ENCODE measurements around the gene IMMP2L. TPM values are rescaled to one million over a fixed set of nuclear protein-coding genes. Genes with fewer than 3 reads are reported as not detected.
"Not testable (repeated sequence)": the region's sequence is repeated elsewhere in the genome, so short reads cannot be mapped to it uniquely, and the experiment has no call there.

Gene IMMP2L
- polyA plus RNA-seq, 1 donor (not counting 4 experiments of a cell fraction or from before 2014, with no cell fraction given), result 14.1 TPM

DNA sequence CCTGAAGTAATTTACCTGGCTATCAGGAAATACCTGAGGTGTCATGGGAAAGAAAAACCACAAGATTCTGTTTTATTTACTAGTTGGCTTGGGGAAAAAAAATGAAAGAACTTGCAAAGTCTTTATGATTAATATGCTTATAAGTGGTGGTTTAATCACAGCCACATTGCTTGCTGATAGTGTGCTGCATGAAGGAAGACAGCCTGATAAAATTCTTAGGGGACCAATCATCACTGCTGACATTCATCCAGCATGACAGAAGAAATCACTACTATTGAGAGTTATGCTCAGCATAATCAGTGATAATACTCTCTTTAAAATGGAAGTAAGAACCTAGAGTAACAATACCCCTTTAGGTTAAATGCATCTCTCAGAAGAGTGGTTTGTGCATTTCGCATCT is 621.5 kb downstream of the IMMP2L start:
- no peaks in the 10 kb centered on the region for H3K4me1 ChIP-seq (ENCODE audit: control insufficient read depth, extremely low read depth, insufficient read depth, low read length)
- DNase-seq (ENCODE audit: low read depth, low spot score) (no peak), FAIRE-seq (no peak)
- dilution Hi-C loops (cut with MboI; ENCODE audit: extremely low pct_ligation_motif_present, low sequenced_read_pairs), result no loop called here
- no peak overlapping the region for H3K9ac ChIP-seq (ENCODE audit: control insufficient read depth, extremely low read depth, insufficient read depth, low read length)
- H3K9me3 ChIP-seq (ENCODE audit: control insufficient read depth, low read depth, low read length), result no peaks in the 10 kb centered on the region
- H3K79me2 ChIP-seq (ENCODE audit: control insufficient read depth, insufficient read depth, low read length), result no peaks in the 10 kb centered on the region
- H2AFZ ChIP-seq (ENCODE audit: control insufficient read depth, low read length), result no peak overlapping the region
- TF ChIP-seq EZH2 (IDR thresholded peaks at IDR 0.05; ENCODE audit: low read length), result no peak
- TF ChIP-seq, protein P1, sequence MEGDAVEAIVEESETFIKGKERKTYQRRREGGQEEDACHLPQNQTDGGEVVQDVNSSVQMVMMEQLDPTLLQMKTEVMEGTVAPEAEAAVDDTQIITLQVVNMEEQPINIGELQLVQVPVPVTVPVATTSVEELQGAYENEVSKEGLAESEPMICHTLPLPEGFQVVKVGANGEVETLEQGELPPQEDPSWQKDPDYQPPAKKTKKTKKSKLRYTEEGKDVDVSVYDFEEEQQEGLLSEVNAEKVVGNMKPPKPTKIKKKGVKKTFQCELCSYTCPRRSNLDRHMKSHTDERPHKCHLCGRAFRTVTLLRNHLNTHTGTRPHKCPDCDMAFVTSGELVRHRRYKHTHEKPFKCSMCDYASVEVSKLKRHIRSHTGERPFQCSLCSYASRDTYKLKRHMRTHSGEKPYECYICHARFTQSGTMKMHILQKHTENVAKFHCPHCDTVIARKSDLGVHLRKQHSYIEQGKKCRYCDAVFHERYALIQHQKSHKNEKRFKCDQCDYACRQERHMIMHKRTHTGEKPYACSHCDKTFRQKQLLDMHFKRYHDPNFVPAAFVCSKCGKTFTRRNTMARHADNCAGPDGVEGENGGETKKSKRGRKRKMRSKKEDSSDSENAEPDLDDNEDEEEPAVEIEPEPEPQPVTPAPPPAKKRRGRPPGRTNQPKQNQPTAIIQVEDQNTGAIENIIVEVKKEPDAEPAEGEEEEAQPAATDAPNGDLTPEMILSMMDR (optimal IDR thresholded peaks at IDR 0.05 in 1 of 3, IDR thresholded peaks at IDR 0.05 in 1 of 3, conservative IDR thresholded peaks at IDR 0.05 in 1 of 3; ENCODE audit: extremely low read depth in 1 of 3, insufficient read depth in 2 of 3, low read length in 3 of 3), result no peak
- no peaks in the 10 kb centered on the region for H4K20me1 ChIP-seq (ENCODE audit: control insufficient read depth, extremely low read depth, insufficient read depth, low read length)
- H3K9me1 ChIP-seq (ENCODE audit: control insufficient read depth, extremely low read depth, insufficient read depth, low read length), result no peaks in the 10 kb centered on the region
- no peaks in the 10 kb centered on the region for H3K27me3 ChIP-seq (ENCODE audit: control insufficient read depth, extremely low read depth, insufficient read depth, low read length)
- no peak overlapping the region for H3K4me3 ChIP-seq (ENCODE audit: control insufficient read depth in 2 of 3, extremely low read depth in 1 of 3, insufficient read depth in 2 of 3, low read depth in 1 of 3, low read length in 3 of 3)
- no peak overlapping the region for H3K4me2 ChIP-seq (ENCODE audit: control insufficient read depth, extremely low read depth, insufficient read depth, low read depth, low read length)
- H3K27ac ChIP-seq (ENCODE audit: control insufficient read depth, insufficient read depth, low read length), result no peak overlapping the region
- H3K36me3 ChIP-seq (ENCODE audit: control insufficient read depth in 2 of 2, extremely low read depth in 1 of 2, insufficient read depth in 2 of 2, low read length in 2 of 2), result no peaks in the 10 kb centered on the region

DNA sequence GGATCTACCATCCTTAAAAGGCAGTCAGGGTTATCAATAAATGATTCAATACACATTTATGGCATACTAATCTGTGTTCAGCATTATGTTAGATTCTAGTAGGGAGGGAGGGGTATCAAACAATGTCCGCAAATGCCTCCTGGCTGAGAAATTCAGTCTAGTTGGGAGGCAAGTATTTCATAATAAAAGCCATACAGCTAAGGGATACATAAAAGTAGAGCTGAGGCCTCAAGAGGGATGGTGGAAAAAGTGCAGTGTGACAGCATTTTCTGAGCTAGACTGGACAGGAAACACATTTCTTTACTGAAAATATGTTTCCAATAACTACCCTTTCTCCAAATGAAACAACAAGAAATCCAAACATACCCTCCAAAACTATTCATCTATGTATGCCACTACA is 624.1 kb downstream of the IMMP2L start:
- TF ChIP-seq, protein P1 (optimal IDR thresholded peaks at IDR 0.05 in 1 of 3, IDR thresholded peaks at IDR 0.05 in 1 of 3, conservative IDR thresholded peaks at IDR 0.05 in 1 of 3; ENCODE audit: extremely low read depth in 1 of 3, insufficient read depth in 2 of 3, low read length in 3 of 3), result no peak
- no peak for TF ChIP-seq EZH2 (IDR thresholded peaks at IDR 0.05; ENCODE audit: low read length)
- Histone ChIP-seq H3K4me1 (ENCODE audit: control insufficient read depth, extremely low read depth, insufficient read depth, low read length) (no peaks in the 10 kb centered on the region), H3K9me1 (ENCODE audit: control insufficient read depth, extremely low read depth, insufficient read depth, low read length) (no peaks in the 10 kb centered on the region), H4K20me1 (ENCODE audit: control insufficient read depth, extremely low read depth, insufficient read depth, low read length) (no peaks in the 10 kb centered on the region), H3K27me3 (ENCODE audit: control insufficient read depth, extremely low read depth, insufficient read depth, low read length) (no peaks in the 10 kb centered on the region), H3K4me3 (ENCODE audit: control insufficient read depth in 2 of 3, extremely low read depth in 1 of 3, insufficient read depth in 2 of 3, low read depth in 1 of 3, low read length in 3 of 3) (no peak overlapping the region), H3K4me2 (ENCODE audit: control insufficient read depth, extremely low read depth, insufficient read depth, low read depth, low read length) (no peak overlapping the region), H3K79me2 (ENCODE audit: control insufficient read depth, insufficient read depth, low read length) (no peaks in the 10 kb centered on the region), H3K9ac (ENCODE audit: control insufficient read depth, extremely low read depth, insufficient read depth, low read length) (no peak overlapping the region), H2AFZ (ENCODE audit: control insufficient read depth, low read length) (no peak overlapping the region), H3K9me3 (ENCODE audit: control insufficient read depth, low read depth, low read length) (no peaks in the 10 kb centered on the region), H3K36me3 (ENCODE audit: control insufficient read depth in 2 of 2, extremely low read depth in 1 of 2, insufficient read depth in 2 of 2, low read length in 2 of 2) (no peaks in the 10 kb centered on the region), H3K27ac (ENCODE audit: control insufficient read depth, insufficient read depth, low read length) (no peak overlapping the region)
- no peak for FAIRE-seq
- DNase-seq (ENCODE audit: low read depth, low spot score), result no peak
- dilution Hi-C loops (cut with MboI; ENCODE audit: extremely low pct_ligation_motif_present, low sequenced_read_pairs), result no loop called here

DNA sequence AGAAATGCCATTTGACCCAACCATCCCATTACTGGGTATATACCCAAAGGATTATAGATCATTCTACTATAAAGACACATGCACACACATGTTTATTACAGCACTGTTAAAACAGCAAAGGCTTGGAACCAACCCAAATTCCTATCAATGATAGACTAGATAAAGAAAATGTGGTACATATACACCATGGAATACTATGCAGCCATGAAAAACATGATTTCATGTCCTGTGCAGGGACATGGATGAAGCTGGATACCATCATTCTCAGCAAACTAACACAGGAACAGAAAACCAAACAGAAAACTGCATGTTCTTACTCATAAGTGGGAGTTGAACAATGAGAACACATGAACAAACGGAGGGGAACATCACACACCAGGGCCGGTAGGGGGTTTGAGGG is 625.6 kb downstream of the IMMP2L start:
- H2AFZ ChIP-seq (ENCODE audit: control insufficient read depth, low read length); DNase-seq (ENCODE audit: low read depth, low spot score); FAIRE-seq; H3K9me3 ChIP-seq (ENCODE audit: control insufficient read depth, low read depth, low read length); H3K9ac ChIP-seq (ENCODE audit: control insufficient read depth, extremely low read depth, insufficient read depth, low read length); H3K36me3 ChIP-seq (ENCODE audit: control insufficient read depth in 2 of 2, extremely low read depth in 1 of 2, insufficient read depth in 2 of 2, low read length in 2 of 2); H3K9me1 ChIP-seq (ENCODE audit: control insufficient read depth, extremely low read depth, insufficient read depth, low read length); H4K20me1 ChIP-seq (ENCODE audit: control insufficient read depth, extremely low read depth, insufficient read depth, low read length); H3K4me3 ChIP-seq (ENCODE audit: control insufficient read depth in 2 of 3, extremely low read depth in 1 of 3, insufficient read depth in 2 of 3, low read depth in 1 of 3, low read length in 3 of 3); H3K27ac ChIP-seq (ENCODE audit: control insufficient read depth, insufficient read depth, low read length); H3K4me1 ChIP-seq (ENCODE audit: control insufficient read depth, extremely low read depth, insufficient read depth, low read length); H3K79me2 ChIP-seq (ENCODE audit: control insufficient read depth, insufficient read depth, low read length); H3K4me2 ChIP-seq (ENCODE audit: control insufficient read depth, extremely low read depth, insufficient read depth, low read depth, low read length); dilution Hi-C loops (cut with MboI; ENCODE audit: extremely low pct_ligation_motif_present, low sequenced_read_pairs); H3K27me3 ChIP-seq (ENCODE audit: control insufficient read depth, extremely low read depth, insufficient read depth, low read length): not testable (repeated sequence)

Data from keratinocyte (primary cell).